K562 (cell line): Measurements from ENCODE around the gene SPOUT1. TPM values are rescaled to one million over a fixed set of nuclear protein-coding genes. Genes with fewer than 3 reads are reported as not detected.
A peak's percentile ranks its signal among the peaks of the same experiment; 100 is the strongest.
"Not testable (repeated sequence)": the region's sequence is repeated elsewhere in the genome, so short reads cannot be mapped to it uniquely, and the experiment has no call there.

Experiments used
- ATAC-seq: fragments of 200-7000 bp; cut with Tn5 transposase; 3 replicates; pipeline ENCODE4 v1.9.1; 2020; ENCODE audit warnings: moderate library complexity
- BruUV-seq: library from RNA; stranded (reverse); fragments of 400-500 nt; replicated peaks from 2 replicates; lab custom pipeline; 2021; lab: Mats Ljungman, UMichigan
- CTCF ChIA-PET: fragments of 300-600 bp; formaldehyde crosslinking; extraction: SDS; loops from one replicate; lab custom pipeline; 2021; ENCODE audit warnings: low intra/inter-chr PET ratio; lab: Yijun Ruan, JAX
- POLR2A ChIA-PET: fragments of 300-600, 350-650 bp; sonication (Branson Sonifier 250); formaldehyde crosslinking; extraction: SDS; loops from one replicate; lab custom pipeline; 2021; ENCODE audit warnings: antibody characterized with exemption, inconsistent platforms; lab: Yijun Ruan, JAX
- DNase-seq, 4 experiments: peaks; one replicate each; pipeline versions ENCODE4 v3.0.0 to v3.0.0-alpha.2; 2011 to 2018; ENCODE audit warnings: low spot score in 3 of 4, mixed read lengths in 3 of 4; ENCODE audit errors: extremely low read depth in 1 of 4
- FAIRE-seq: peaks from 2 replicates; lab custom pipeline; 2011; peaks lifted over from hg19 to GRCh38; lab: Jason Lieb, UNC
- H2AFZ ChIP-seq: 2 replicates; pipeline ENCODE4 v1.6.0; 2011; ENCODE audit warnings: low read depth, low read length, control low read depth, inconsistent platforms
- H3K27ac ChIP-seq: fragments of 200-600 bp; 3 replicates; pipeline ENCODE4 v1.8.0; 2011; ENCODE audit warnings: low read depth, mild to moderate bottlenecking, control low read depth, inconsistent platforms, low read length, moderate library complexity, mixed read lengths; ENCODE audit errors: extremely low read depth
- H3K27me3 ChIP-seq, 2 experiments: fragments of 300-600 bp in 1 of 2; 2 replicates in 1 of 2; 3 replicates in 1 of 2; pipeline versions ENCODE4 v1.6.0 to v1.8.0; 2011; ENCODE audit warnings: inconsistent platforms in 2 of 2, low read length in 2 of 2, mild to moderate bottlenecking in 1 of 2, mixed read lengths in 1 of 2, moderate library complexity in 1 of 2; ENCODE audit not compliant: control insufficient read depth in 2 of 2, insufficient read depth in 2 of 2
- H3K36me3 ChIP-seq: fragments of 300-600 bp; 3 replicates; pipeline ENCODE4 v1.8.0; 2011; ENCODE audit warnings: mild to moderate bottlenecking, low read length, inconsistent platforms; ENCODE audit not compliant: control insufficient read depth, insufficient read depth
- H3K4me1 ChIP-seq, 2 experiments: fragments of 200-600 bp in 1 of 2; replicated peaks in 1 of 2; 2 replicates in 1 of 2; 3 replicates in 1 of 2; pipeline versions ENCODE4 v1.5.1 to v1.8.0; 2011; ENCODE audit warnings: inconsistent platforms in 2 of 2, low read length in 2 of 2, mild to moderate bottlenecking in 1 of 2, mixed read lengths in 1 of 2, moderate library complexity in 1 of 2; ENCODE audit not compliant: control insufficient read depth in 2 of 2, insufficient read depth in 2 of 2
- H3K4me2 ChIP-seq: 2 replicates; pipeline ENCODE4 v1.6.1; 2011; ENCODE audit warnings: low read length, control low read depth, inconsistent platforms, mixed read lengths; ENCODE audit not compliant: insufficient read depth
- H3K4me3 ChIP-seq: fragments of 200-600 bp; sonication (generic), shearing (Covaris generic); 2 replicates; pipeline ENCODE4 v1.5.1; 2016; ENCODE audit warnings: control low read depth, inconsistent platforms
- H3K79me2 ChIP-seq: fragments of 200-600 bp; 3 replicates; pipeline ENCODE4 v1.8.0; 2011; ENCODE audit warnings: low read length, inconsistent platforms; ENCODE audit not compliant: control insufficient read depth, insufficient read depth
- H3K9ac ChIP-seq, 2 experiments: 2 replicates each; pipeline versions ENCODE4 v1.6.0 to v1.6.1; 2011; ENCODE audit warnings: low read depth in 2 of 2, low read length in 2 of 2, control low read depth in 1 of 2, inconsistent platforms in 1 of 2, mild to moderate bottlenecking in 1 of 2, mixed read lengths in 1 of 2; ENCODE audit not compliant: insufficient read depth in 1 of 2
- H3K9me1 ChIP-seq: one replicate; pipeline ENCODE4 v1.6.0; 2011; ENCODE audit warnings: inconsistent platforms, mild to moderate bottlenecking, low read length, moderate library complexity; ENCODE audit not compliant: control insufficient read depth, insufficient read depth
- H3K9me3 ChIP-seq: replicated peaks from 2 replicates; pipeline ENCODE4 v1.5.1; 2011; ENCODE audit warnings: low read depth, low read length, inconsistent platforms; ENCODE audit not compliant: control insufficient read depth, insufficient read depth
- H4K20me1 ChIP-seq: replicated peaks from 2 replicates; pipeline ENCODE4 v1.6.1; 2011; ENCODE audit warnings: low read length, inconsistent platforms, mixed read lengths; ENCODE audit not compliant: control insufficient read depth, insufficient read depth
- ATF7 ChIP-seq: fragments of 450-650 bp; IDR thresholded peaks from 2 replicates; pipeline ENCODE4 v1.7.1; 2014; ENCODE audit warnings: mild to moderate bottlenecking, moderate library complexity
- C11orf30 ChIP-seq: fragments of 450-650 bp; IDR thresholded peaks from 2 replicates; pipeline ENCODE4 v1.6.1; 2016; ENCODE audit warnings: low read depth, mild to moderate bottlenecking
- CBFA2T3 ChIP-seq: fragments of 450-650 bp; IDR thresholded peaks from 2 replicates; pipeline ENCODE4 v1.6.1; 2017
- CBX1 ChIP-seq: sonication (generic); IDR thresholded peaks from 2 replicates; pipeline ENCODE4 v1.6.1; 2016; ENCODE audit warnings: antibody characterized with exemption, low read depth, mild to moderate bottlenecking
- CBX3 ChIP-seq, 2 experiments: IDR thresholded peaks; 1 replicate in 1 of 2; 2 replicates in 1 of 2; pipeline ENCODE4 v1.6.1; 2012; ENCODE audit warnings: inconsistent platforms in 2 of 2, low read length in 2 of 2, borderline replicate concordance in 1 of 2, control low read depth in 1 of 2
- DMBX1 ChIP-seq: fragments of 250-450 bp; sonication (Bioruptor Pico); IDR thresholded peaks from 2 replicates; pipeline ENCODE4 v1.8.0; 2022; ENCODE audit warnings: inconsistent platforms, mild to moderate bottlenecking, moderate library complexity, borderline replicate concordance
- EP400 ChIP-seq: fragments of 450-650 bp; IDR thresholded peaks from 2 replicates; pipeline ENCODE4 v1.6.1; 2017; ENCODE audit warnings: antibody characterized with exemption, mild to moderate bottlenecking, moderate library complexity
- IFI16 ChIP-seq: fragments of 250-450 bp; sonication (Bioruptor Pico); IDR thresholded peaks from 2 replicates; pipeline ENCODE4 v2.1.2; 2022; ENCODE audit warnings: mild to moderate bottlenecking, inconsistent platforms
- MAFG ChIP-seq: fragments of 450-650 bp; conservative IDR thresholded peaks from 2 replicates; pipeline ENCODE4 v1.6.1; 2016; ENCODE audit warnings: missing genetic modification characterization, missing compliant biosample characterization
- PHF21A ChIP-seq: fragments of 450-650 bp; IDR thresholded peaks from 2 replicates; pipeline ENCODE4 v1.6.1; 2017; ENCODE audit warnings: low read depth, borderline replicate concordance
- POLR2G ChIP-seq: fragments of 200-400 bp; formaldehyde crosslinking; IDR thresholded peaks from 2 replicates; pipeline ENCODE4 v1.6.1; 2017; ENCODE audit warnings: low read depth, mild to moderate bottlenecking, antibody characterized with exemption, low read length, moderate library complexity
- TRIM24 ChIP-seq, 2 experiments: fragments of 450-650 bp; IDR thresholded peaks; 2 replicates each; pipeline ENCODE4 v1.6.1; 2016
- TRIM28 ChIP-seq: fragments of 450-650 bp; IDR thresholded peaks from 2 replicates; pipeline ENCODE4 v1.6.1; 2017
- ZNF830 ChIP-seq: fragments of 250-450 bp; sonication (Bioruptor Pico); IDR thresholded peaks from 2 replicates; pipeline ENCODE4 v1.5.0; 2021; ENCODE audit warnings: mild to moderate bottlenecking
- WGBS: fragments of 100-300 bp; shearing (Covaris generic); methylation state at CpG from one replicate; pipeline ENCODE4 v1.1.6; 2016; ENCODE audit warnings: low coverage, mixed read lengths; ENCODE audit not compliant: insufficient coverage; ENCODE audit errors: missing lambda C conversion rate; 5-methylcytosine and 5-hydroxymethylcytosine counted together
- in situ Hi-C: fragments of 300-500 bp; cut with MboI; formaldehyde crosslinking; loops from 4 replicates; pipeline ENCODE4 v1.15.0; 2018; ENCODE audit warnings: inconsistent platforms, mixed read lengths
- intact Hi-C: fragments of 100-400 bp; cut with micrococcal nuclease; formaldehyde crosslinking; loops from 2 replicates; pipeline ENCODE4 v1.14.2; 2022
- polyA plus RNA-seq, 8 experiments: library from polyadenylated mRNA; depleted of rRNA in 4 of 8; stranded (reverse) in 5 of 8; unstranded in 3 of 8; fragments of >200 nt; fragmentation: Nextera tagmentation in 2 of 8; fragmentation: Illumina TruSeq in 1 of 8; extraction: Ambion mirVana in 2 of 8; extraction: Trizol in 1 of 8; gene quantifications; 2 replicates each; pipeline versions ENCODE4 v1.2.1 to v1.2.3, GENCODE V29; 2011 to 2014; ENCODE audit warnings: inconsistent platforms in 1 of 8, missing spikeins in 1 of 8
- total RNA-seq, 7 experiments: library from RNA; depleted of rRNA in 6 of 7; stranded (reverse); fragments of >200 nt in 6 of 7; fragmentation: Illumina TruSeq in 2 of 7; extraction: Trizol in 2 of 7; gene quantifications; 2 replicates each; pipeline versions ENCODE4 v1.2.1 to v1.2.3, GENCODE V29; 2011 to 2021; ENCODE audit warnings: low replicate concordance in 1 of 7
- TF ChIP-seq, protein P1 (sequence below): fragments of 450-650 bp; conservative IDR thresholded peaks from 2 replicates; pipeline ENCODE4 v1.6.1; 2016; ENCODE audit warnings: missing genetic modification characterization, low read depth, mild to moderate bottlenecking, missing compliant biosample characterization, moderate library complexity
- TF ChIP-seq, protein P2 (sequence below): fragments of 450-650 bp; formaldehyde crosslinking; IDR thresholded peaks from 2 replicates; pipeline ENCODE4 v1.4.0; 2022; ENCODE audit warnings: mild to moderate bottlenecking, moderate library complexity
- TF ChIP-seq, protein P3 (sequence below): fragments of 250-450 bp; sonication (Bioruptor Pico); IDR thresholded peaks from 2 replicates; pipeline ENCODE4 v1.4.0; 2020
- TF ChIP-seq, protein P4 (sequence below): sonication (generic); formaldehyde crosslinking; IDR thresholded peaks from 2 replicates; pipeline ENCODE4 v1.8.0; 2022; ENCODE audit warnings: missing genetic modification reagents, mild to moderate bottlenecking, moderate library complexity, borderline replicate concordance

SPOUT1 gene
- total and polyA plus RNA-seq, 9 of the 15 experiments (the other 6 are each of a cell fraction or from before 2014, with no cell fraction given) = 10.6 to 121 (median 37.4) TPM

DNA sequence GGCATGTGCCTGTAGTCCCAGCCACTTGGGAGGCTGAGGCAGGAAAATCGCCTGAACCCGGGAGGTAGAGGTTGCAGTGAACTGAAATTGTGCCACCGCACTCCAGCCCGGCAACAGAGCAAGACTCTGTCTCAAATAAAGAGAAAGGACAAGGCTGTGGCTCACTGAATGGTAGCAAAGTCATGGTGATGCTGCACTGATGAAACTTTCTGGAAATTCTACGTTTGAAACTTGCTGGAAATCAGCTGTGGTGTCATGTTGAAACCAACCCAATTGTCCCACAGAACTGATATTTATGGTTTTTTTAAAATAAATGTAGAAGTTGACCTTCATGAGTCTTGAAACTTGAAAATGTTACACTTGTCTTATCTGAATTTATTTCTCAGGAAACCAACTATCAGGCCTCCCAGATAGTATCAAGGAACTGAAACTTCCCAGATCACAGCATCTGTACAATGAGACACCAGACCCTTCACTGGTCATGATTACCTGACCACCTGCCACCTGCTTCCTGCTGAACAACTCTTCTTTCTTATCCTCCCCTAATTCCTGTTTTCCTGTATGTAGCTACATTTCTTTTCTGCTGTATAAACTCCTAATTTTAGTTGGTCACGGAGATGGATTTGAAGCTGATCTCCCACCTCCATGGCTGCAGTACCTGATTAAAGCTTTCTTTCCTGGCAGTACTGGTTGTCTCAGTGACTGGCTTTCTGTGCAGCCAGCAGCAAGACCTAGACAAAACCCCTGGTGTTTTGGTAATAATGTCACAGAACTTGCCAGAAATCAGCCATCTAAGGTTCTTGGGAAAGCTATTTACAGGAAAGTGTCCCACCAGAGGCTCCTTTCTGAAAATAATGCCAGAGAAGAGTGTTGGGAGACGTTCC, 48.2 kb downstream of the SPOUT1 start (continued):
- TF ChIP-seq, protein P1, sequence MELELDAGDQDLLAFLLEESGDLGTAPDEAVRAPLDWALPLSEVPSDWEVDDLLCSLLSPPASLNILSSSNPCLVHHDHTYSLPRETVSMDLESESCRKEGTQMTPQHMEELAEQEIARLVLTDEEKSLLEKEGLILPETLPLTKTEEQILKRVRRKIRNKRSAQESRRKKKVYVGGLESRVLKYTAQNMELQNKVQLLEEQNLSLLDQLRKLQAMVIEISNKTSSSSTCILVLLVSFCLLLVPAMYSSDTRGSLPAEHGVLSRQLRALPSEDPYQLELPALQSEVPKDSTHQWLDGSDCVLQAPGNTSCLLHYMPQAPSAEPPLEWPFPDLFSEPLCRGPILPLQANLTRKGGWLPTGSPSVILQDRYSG (tag) = 0 out of 2 replicates have a peak, but pooled peaks have one; percentile 29
- TF ChIP-seq ZNF830 (CRISPR knock-in tag) = no peak
- TF ChIP-seq, protein P2, sequence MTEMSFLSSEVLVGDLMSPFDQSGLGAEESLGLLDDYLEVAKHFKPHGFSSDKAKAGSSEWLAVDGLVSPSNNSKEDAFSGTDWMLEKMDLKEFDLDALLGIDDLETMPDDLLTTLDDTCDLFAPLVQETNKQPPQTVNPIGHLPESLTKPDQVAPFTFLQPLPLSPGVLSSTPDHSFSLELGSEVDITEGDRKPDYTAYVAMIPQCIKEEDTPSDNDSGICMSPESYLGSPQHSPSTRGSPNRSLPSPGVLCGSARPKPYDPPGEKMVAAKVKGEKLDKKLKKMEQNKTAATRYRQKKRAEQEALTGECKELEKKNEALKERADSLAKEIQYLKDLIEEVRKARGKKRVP (CRISPR knock-in tag) = peak; percentile 59; the same call in 1 of the 2 replicates
- TF ChIP-seq, protein P3, sequence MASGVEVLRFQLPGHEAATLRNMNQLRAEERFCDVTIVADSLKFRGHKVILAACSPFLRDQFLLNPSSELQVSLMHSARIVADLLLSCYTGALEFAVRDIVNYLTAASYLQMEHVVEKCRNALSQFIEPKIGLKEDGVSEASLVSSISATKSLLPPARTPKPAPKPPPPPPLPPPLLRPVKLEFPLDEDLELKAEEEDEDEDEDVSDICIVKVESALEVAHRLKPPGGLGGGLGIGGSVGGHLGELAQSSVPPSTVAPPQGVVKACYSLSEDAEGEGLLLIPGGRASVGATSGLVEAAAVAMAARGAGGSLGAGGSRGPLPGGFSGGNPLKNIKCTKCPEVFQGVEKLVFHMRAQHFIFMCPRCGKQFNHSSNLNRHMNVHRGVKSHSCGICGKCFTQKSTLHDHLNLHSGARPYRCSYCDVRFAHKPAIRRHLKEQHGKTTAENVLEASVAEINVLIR = no peak
- 0 out of 2 replicates have a peak, but pooled peaks have one; percentile 70 for TF ChIP-seq TRIM28
- no peak for TF ChIP-seq PHF21A
- TF ChIP-seq CBFA2T3 = 0 out of 2 replicates have a peak, but pooled peaks have one; percentile 17
- TF ChIP-seq, protein P4, sequence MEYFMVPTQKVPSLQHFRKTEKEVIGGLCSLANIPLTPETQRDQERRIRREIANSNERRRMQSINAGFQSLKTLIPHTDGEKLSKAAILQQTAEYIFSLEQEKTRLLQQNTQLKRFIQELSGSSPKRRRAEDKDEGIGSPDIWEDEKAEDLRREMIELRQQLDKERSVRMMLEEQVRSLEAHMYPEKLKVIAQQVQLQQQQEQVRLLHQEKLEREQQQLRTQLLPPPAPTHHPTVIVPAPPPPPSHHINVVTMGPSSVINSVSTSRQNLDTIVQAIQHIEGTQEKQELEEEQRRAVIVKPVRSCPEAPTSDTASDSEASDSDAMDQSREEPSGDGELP (CRISPR knock-in tag) = peak; percentile 34; the same call in 1 of the 2 replicates
- peak; percentile 37; the same call in 1 of the 2 replicates for TF ChIP-seq DMBX1 (CRISPR knock-in tag)
- peak; percentile 49; the same call in 1 of the 2 replicates for TF ChIP-seq MAFG
- TF ChIP-seq EP400 = 0 out of 2 replicates have a peak, but pooled peaks have one; percentile 21
- TF ChIP-seq CBX1 = peak; percentile 26; the same call in 1 of the 2 replicates
- peak; percentile 31; the same call in 1 of the 2 replicates for TF ChIP-seq IFI16 (CRISPR knock-in tag)
- peak in 1 of 2 experiments; percentile 83; a peak in 2 of 3 replicates for TF ChIP-seq CBX3 (IDR thresholded peaks at IDR 0.05; ENCODE audit: borderline replicate concordance in 1 of 2, low read length in 2 of 2)
- TF ChIP-seq TRIM24 (IDR thresholded peaks at IDR 0.05) = peak; percentile 63 to 79; a peak in 2 of 4 replicates
- no peak for TF ChIP-seq POLR2G
- TF ChIP-seq ATF7 = no peak
- peak; percentile 41 for TF ChIP-seq C11orf30

DNA sequence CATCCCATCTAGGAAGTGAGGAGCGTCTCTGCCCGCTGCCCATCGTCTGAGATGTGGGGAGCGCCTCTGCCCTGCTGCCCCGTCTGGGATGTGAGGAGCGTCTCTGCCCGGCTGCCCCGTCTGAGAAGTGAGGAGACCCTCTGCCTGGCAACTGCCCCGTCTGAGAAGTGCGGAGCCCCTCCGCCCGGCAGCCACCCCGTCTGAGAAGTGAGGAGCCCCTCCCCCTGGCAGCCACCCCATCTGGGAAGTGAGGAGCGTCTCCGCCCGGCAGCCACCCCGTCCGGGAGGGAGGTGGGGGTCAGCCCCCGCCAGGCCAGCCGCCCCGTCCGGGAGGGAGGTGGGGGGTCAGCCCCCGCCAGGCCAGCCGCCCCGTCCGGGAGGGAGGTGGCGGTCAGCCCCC, 49.5 kb downstream of the SPOUT1 start:
- peaks cover 9 to 14% of the 10 kb centered on the region in 2 experiments; a peak in 3 of 5 replicates for H3K4me1 ChIP-seq
- H4K20me1 ChIP-seq, intact Hi-C loops, H3K9me1 ChIP-seq, POLR2A ChIA-PET, H3K27ac ChIP-seq, FAIRE-seq, H3K4me3 ChIP-seq, BruUV-seq, H3K4me2 ChIP-seq, CTCF ChIA-PET, in situ Hi-C loops, H2AFZ ChIP-seq, ATAC-seq, DNase-seq, H3K36me3 ChIP-seq, H3K9ac ChIP-seq, H3K9me3 ChIP-seq, H3K27me3 ChIP-seq, H3K79me2 ChIP-seq: not testable (repeated sequence)
- 94% methylated on average over 6 of the region's 27 CpGs for WGBS
